ENCODE measurements around the gene ZNF486. TPM values are rescaled to one million over a fixed set of nuclear protein-coding genes. Genes with fewer than 3 reads are reported as not detected.

The ZNF486 gene
- total RNA-seq, 1 donor from 2014 or later: 1.1 TPM

- intact Hi-C loops (cut with DNase I): no loop called here
- Histone ChIP-seq H3K36me3 (no peaks in the 10 kb centered on the region), H3K9me3 (no peaks in the 10 kb centered on the region), H3K27ac (no peak overlapping the region), H3K4me1 (no peaks in the 10 kb centered on the region), H3K4me3 (no peak overlapping the region), H3K27me3 (no peaks in the 10 kb centered on the region)
- TF ChIP-seq, protein P1, sequence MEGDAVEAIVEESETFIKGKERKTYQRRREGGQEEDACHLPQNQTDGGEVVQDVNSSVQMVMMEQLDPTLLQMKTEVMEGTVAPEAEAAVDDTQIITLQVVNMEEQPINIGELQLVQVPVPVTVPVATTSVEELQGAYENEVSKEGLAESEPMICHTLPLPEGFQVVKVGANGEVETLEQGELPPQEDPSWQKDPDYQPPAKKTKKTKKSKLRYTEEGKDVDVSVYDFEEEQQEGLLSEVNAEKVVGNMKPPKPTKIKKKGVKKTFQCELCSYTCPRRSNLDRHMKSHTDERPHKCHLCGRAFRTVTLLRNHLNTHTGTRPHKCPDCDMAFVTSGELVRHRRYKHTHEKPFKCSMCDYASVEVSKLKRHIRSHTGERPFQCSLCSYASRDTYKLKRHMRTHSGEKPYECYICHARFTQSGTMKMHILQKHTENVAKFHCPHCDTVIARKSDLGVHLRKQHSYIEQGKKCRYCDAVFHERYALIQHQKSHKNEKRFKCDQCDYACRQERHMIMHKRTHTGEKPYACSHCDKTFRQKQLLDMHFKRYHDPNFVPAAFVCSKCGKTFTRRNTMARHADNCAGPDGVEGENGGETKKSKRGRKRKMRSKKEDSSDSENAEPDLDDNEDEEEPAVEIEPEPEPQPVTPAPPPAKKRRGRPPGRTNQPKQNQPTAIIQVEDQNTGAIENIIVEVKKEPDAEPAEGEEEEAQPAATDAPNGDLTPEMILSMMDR (IDR thresholded peaks at IDR 0.05): no peak
- DNase-seq (ENCODE audit: low spot score in 2 of 2): no peak
These were observed 13.7 kb upstream of the ZNF486 start for GRCh38 chr19:20153281-20153680.

DNA sequence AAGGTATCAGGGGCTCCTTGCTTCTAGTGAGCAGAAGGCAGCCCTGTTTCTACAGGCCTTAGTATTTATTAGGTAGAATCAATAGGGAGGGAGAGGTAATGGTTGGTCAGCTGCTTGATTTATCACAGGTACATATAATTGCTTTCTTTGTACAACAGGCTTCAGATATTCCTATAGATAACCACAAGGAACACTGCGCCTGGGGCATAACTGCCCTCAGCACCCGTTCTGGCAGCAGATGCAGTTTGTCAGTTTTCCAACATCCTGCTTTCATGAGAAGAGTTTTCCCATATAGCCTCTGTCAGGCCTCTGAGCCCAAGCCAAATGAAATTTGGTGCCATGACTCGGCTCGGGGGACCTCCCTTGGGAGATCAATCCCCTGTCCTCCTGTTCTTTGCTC is 12.4 kb upstream of the ZNF486 start:
- no peaks in the 10 kb centered on the region for H3K36me3 ChIP-seq
- intact Hi-C loops (cut with DNase I): no loop called here
- H3K27ac ChIP-seq: no peak overlapping the region
- no peak for DNase-seq (ENCODE audit: low spot score in 2 of 2)
- no peaks in the 10 kb centered on the region for H3K27me3 ChIP-seq
- no peak overlapping the region for H3K4me3 ChIP-seq
- TF ChIP-seq, protein P1 (IDR thresholded peaks at IDR 0.05): no peak
- no peaks in the 10 kb centered on the region for H3K4me1 ChIP-seq
- no peaks in the 10 kb centered on the region for H3K9me3 ChIP-seq

- TF ChIP-seq, protein P1 (IDR thresholded peaks at IDR 0.05): no peak
- no peaks in the 10 kb centered on the region for H3K36me3 ChIP-seq
- no peak for DNase-seq (ENCODE audit: low spot score in 2 of 2)
- H3K4me3 ChIP-seq: no peak overlapping the region
- no peak overlapping the region for H3K27ac ChIP-seq
- H3K9me3 ChIP-seq: no peaks in the 10 kb centered on the region
- no peaks in the 10 kb centered on the region for H3K4me1 ChIP-seq
- intact Hi-C loops (cut with DNase I): loop anchor here (10.0 kb wide), 1 partner anchor 262 kb away; no protein-coding TSS in a partner anchor
- H3K27me3 ChIP-seq: no peaks in the 10 kb centered on the region
These were observed 4.2 kb upstream of the ZNF486 start for GRCh38 chr19:20162821-20163220.

DNA sequence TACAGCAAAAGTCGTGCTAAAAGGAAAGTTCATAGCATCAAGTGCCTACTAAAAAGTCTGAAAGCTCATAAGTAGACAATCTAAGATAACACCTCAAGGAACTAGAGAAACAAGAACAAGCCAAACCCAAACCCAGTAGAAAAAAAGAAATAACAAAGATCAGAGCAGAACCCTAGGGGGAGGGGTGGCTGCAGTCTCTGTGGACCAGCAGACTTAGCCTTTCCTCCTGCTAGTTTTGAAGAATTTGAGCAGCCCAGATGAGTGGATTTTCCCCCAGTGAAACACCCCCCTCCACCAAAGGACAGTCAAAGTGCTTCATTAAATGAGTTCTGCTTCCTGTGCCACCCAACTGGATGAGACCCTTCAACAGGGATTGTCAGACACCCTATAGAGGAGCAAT is 2.6 kb upstream of the ZNF486 start:
- TF ChIP-seq, protein P1 (IDR thresholded peaks at IDR 0.05): no peak
- DNase-seq (ENCODE audit: low spot score in 2 of 2): no peak
- no peaks in the 10 kb centered on the region for H3K36me3 ChIP-seq

DNA sequence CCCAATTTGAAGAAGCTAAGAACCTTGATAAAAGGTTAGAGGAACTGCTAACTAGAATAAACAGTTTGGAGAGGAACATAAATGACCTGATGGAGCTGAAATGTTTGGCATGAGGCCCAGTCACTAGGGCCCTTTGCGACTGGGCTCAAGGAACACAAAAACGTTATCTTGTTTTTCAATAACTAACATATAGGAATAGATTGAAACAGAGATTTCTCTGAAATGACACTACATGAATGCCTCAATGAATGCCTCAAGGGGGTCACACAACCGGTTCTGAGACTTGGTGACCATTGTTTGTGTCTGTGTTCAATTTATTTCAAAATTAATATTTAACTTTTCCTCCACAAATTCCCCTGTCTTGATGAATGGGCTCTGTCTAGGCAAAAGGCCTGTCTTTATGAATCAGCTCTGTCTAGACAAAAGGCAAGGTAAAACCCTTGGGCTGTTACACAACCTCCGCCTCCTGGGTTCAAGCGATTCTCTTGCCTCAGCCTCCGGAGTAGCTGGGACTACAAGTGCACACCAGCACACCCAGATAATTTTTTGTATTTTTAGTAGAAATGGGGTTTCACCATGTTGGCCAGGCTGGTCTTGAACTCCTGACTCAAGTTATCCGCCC is 932 bp upstream of the ZNF486 start:
- Histone ChIP-seq H3K27ac (no peak overlapping the region), H3K36me3 (peaks cover 5% of the 10 kb centered on the region in 2 donors), H3K4me1 (no peaks in the 10 kb centered on the region), H3K4me3 (no peak overlapping the region), H3K27me3 (no peaks in the 10 kb centered on the region), H3K9me3 (no peaks in the 10 kb centered on the region)
- TF ChIP-seq, protein P1 (IDR thresholded peaks at IDR 0.05): no peak
- DNase-seq (ENCODE audit: low spot score in 2 of 2): no peak
- intact Hi-C loops (cut with DNase I): loop anchor here (5.0 to 10.0 kb wide), 4 partner anchors 89 to 976 kb away; partner anchors contain the start of genes ZNF431, ZNF90 and ZNF93

More for the DNA sequence above, 2.6 kb upstream of the ZNF486 start:
- H3K27me3 ChIP-seq: no peaks in the 10 kb centered on the region
- intact Hi-C loops (cut with DNase I): loop anchor here (10.0 kb wide), 1 partner anchor 260 kb away; no protein-coding TSS in a partner anchor
- H3K9me3 ChIP-seq: no peaks in the 10 kb centered on the region
- no peak overlapping the region for H3K4me3 ChIP-seq
- no peak overlapping the region for H3K27ac ChIP-seq
- H3K4me1 ChIP-seq: no peaks in the 10 kb centered on the region
